AG09319 (cell line): ENCODE measurements around the gene HSPD1.

ENCODE experiments used
- DNase-seq: peaks from one replicate; pipeline ENCODE4 v3.0.0-alpha.2; 2010; ENCODE audit warnings: low read depth; ENCODE audit errors: extremely low read depth
- TF ChIP-seq, protein P1 (sequence below): IDR thresholded peaks from 2 replicates; pipeline ENCODE4 v1.5.1; 2011; ENCODE audit warnings: low read depth, mild to moderate bottlenecking, inconsistent platforms, low read length, moderate library complexity

The HSPD1 gene

DNA sequence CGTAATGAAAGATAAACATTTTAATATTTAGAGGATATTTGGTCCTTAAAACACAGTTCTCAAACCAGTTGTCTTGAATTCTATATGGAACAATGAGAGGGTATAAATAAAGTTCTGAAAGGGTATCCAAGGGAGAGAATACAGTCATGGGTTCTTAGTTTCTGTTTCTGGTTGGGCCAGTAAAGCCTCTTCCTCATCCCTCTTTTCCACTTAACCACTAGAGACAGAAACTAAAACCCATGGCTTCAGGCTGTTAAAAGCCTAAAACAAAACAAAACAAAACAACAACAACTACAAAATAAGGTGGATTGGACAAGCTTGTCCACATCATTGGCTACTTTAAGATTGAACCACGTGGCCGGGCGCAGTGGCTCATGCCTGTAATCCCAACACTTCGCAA is 27.5 kb downstream of the HSPD1 start:
- DNase-seq: no peak

DNA sequence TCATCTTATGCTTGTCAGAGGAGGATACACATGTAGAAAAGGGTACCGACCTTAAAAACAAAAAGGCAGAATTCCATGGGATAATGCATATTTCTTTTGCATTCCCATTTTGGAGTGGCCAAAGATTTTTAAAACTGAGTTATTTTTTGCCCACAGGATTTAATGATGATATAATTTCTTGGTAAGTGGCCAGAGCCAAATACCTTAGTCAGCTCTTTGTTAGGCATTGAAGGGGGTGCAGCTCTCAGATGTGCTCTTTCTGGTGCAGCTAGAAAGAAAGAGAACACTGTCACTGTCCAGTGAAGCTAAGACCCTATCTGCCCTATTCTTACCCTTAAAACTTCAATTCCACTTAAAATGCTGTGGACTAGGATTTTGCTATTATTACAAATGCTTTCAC is 35.5 kb downstream of the HSPD1 start:
- TF ChIP-seq, protein P1, sequence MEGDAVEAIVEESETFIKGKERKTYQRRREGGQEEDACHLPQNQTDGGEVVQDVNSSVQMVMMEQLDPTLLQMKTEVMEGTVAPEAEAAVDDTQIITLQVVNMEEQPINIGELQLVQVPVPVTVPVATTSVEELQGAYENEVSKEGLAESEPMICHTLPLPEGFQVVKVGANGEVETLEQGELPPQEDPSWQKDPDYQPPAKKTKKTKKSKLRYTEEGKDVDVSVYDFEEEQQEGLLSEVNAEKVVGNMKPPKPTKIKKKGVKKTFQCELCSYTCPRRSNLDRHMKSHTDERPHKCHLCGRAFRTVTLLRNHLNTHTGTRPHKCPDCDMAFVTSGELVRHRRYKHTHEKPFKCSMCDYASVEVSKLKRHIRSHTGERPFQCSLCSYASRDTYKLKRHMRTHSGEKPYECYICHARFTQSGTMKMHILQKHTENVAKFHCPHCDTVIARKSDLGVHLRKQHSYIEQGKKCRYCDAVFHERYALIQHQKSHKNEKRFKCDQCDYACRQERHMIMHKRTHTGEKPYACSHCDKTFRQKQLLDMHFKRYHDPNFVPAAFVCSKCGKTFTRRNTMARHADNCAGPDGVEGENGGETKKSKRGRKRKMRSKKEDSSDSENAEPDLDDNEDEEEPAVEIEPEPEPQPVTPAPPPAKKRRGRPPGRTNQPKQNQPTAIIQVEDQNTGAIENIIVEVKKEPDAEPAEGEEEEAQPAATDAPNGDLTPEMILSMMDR: no peak
- DNase-seq: no peak

More for the DNA sequence above, 27.5 kb downstream of the HSPD1 start:
- TF ChIP-seq, protein P1: no peak

- TF ChIP-seq, protein P1: no peak
- no peak for DNase-seq
Observed at GRCh38 chr2:197461057-197461456, 38.6 kb downstream of the HSPD1 start.

GRCh38 chr2:197460649-197461048 is 39.0 kb downstream of the HSPD1 start:
- DNase-seq: no peak

DNA sequence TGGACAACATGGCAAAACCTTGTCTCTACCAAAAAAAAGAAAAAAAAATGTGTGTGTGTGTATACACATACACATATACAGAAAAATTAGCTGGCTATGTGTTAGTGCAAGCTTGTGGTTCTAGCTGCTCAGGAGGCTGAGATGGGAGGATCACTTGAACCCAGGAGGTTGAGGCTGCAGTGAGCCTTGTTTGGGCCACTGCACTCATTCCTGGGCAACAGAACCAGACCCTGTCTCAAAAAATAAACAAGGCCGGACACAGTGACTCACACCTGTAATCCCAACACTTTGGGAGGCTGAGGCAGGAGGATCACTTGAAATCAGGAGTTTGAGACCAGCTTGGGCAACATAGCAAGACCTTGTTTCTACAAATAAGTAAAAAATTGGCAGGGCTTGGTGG is 44.2 kb downstream of the HSPD1 start:
- TF ChIP-seq, protein P1: no peak

More at GRCh38 chr2:197460649-197461048, 39.0 kb downstream of the HSPD1 start:
- TF ChIP-seq, protein P1: no peak

GRCh38 chr2:197454923-197455322 is 44.7 kb downstream of the HSPD1 start:
- TF ChIP-seq, protein P1: no peak

More for the DNA sequence above, 44.2 kb downstream of the HSPD1 start:
- DNase-seq: no peak

DNA sequence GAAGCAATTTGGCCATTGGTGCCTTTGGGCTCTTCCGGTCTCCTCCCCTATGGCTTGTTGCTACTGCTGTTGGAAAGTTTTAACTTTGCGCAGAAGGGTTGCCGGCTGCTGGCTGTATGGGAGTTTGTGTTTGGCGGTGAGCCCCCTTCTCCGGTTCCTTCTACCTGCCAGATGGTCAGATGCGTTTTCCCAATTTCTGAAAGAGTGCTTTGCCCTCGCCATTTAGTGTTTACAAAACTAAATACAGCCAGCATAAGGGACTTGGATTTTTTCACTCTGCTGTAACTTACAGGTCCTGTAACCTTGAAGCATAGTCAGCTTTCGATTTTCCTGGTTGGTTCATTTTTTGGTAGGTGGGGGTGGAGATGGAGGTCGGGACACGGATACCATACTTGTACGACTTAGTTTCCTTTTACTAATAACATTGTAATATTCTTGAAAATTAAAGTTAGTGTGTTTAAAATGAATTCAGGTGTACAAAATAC is 45.7 kb downstream of the HSPD1 start:
- TF ChIP-seq, protein P1: no peak
- peak; percentile 76 for DNase-seq

More at GRCh38 chr2:197454923-197455322, 44.7 kb downstream of the HSPD1 start:
- DNase-seq: no peak
